Gastroesophageal sphincter (tissue), 3 donors: ENCODE results near the gene PPFIA4.

Experiments used
- CTCF ChIP-seq, 4 experiments: fragments of 200-600 bp in 2 of 4; fragments of 450-650 bp in 2 of 4; sonication (generic) in 1 of 4; IDR thresholded peaks; one replicate each; pipeline ENCODE4 v1.5.1; 2017 to 2019; ENCODE audit warnings: antibody characterized with exemption in 4 of 4, mild to moderate bottlenecking in 2 of 4, moderate library complexity in 2 of 4
- EP300 ChIP-seq: sonication (generic); formaldehyde crosslinking; IDR thresholded peaks from one replicate; pipeline ENCODE4 v1.6.1; 2017; ENCODE audit warnings: antibody characterized with exemption, mild to moderate bottlenecking

- TF ChIP-seq CTCF (IDR thresholded peaks at IDR 0.05) (no peak), EP300 (no peak)
These were observed 20.8 kb downstream of the PPFIA4 start for GRCh38 chr1:203046984-203047630.
